Neural crest cell (in vitro differentiated cells): ENCODE measurements around the gene TIMM23. TPM values are rescaled to one million over a fixed set of nuclear protein-coding genes. Genes with fewer than 3 reads are reported as not detected.
"Not testable (repeated sequence)": the region's sequence is repeated elsewhere in the genome, so short reads cannot be mapped to it uniquely, and the experiment has no call there.

Source experiments
- DNase-seq: peaks from one replicate; pipeline ENCODE4 v3.0.0; 2021; ENCODE audit warnings: low read depth, mixed read lengths, low spot score
- H3K27ac Mint-ChIP-seq: one replicate; pipeline ENCODE4 v1.8.0; 2021; ENCODE audit warnings: mild to moderate bottlenecking, mixed read lengths; ENCODE audit not compliant: unreplicated experiment
- H3K27me3 Mint-ChIP-seq: 2 replicates; pipeline ENCODE4 v1.8.0; 2021; ENCODE audit warnings: low read depth, mild to moderate bottlenecking, mixed read lengths
- H3K36me3 Mint-ChIP-seq: 2 replicates; pipeline ENCODE4 v1.8.0; 2021; ENCODE audit warnings: low read depth, mild to moderate bottlenecking, mixed read lengths
- H3K4me1 Mint-ChIP-seq: 2 replicates; pipeline ENCODE4 v1.8.0; 2021; ENCODE audit warnings: mixed read lengths
- H3K4me3 Mint-ChIP-seq: one replicate; pipeline ENCODE4 v1.8.0; 2021; ENCODE audit warnings: mild to moderate bottlenecking, mixed read lengths
- H3K9me3 Mint-ChIP-seq: 2 replicates; pipeline ENCODE4 v1.8.0; 2021; ENCODE audit warnings: mixed read lengths
- total RNA-seq: library from RNA; stranded (reverse); gene quantifications from 2 replicates; pipeline ENCODE4 v1.2.1, GENCODE V29; 2021
- TF ChIP-seq, protein P1 (sequence below): fragments of 200-600 bp; sonication (generic); conservative IDR thresholded peaks from 2 replicates; pipeline ENCODE4 v1.5.0; 2021; ENCODE audit warnings: antibody characterized with exemption, mild to moderate bottlenecking

TIMM23 gene
- total RNA-seq, 1 donor from 2014 or later: 73.9 TPM

DNA sequence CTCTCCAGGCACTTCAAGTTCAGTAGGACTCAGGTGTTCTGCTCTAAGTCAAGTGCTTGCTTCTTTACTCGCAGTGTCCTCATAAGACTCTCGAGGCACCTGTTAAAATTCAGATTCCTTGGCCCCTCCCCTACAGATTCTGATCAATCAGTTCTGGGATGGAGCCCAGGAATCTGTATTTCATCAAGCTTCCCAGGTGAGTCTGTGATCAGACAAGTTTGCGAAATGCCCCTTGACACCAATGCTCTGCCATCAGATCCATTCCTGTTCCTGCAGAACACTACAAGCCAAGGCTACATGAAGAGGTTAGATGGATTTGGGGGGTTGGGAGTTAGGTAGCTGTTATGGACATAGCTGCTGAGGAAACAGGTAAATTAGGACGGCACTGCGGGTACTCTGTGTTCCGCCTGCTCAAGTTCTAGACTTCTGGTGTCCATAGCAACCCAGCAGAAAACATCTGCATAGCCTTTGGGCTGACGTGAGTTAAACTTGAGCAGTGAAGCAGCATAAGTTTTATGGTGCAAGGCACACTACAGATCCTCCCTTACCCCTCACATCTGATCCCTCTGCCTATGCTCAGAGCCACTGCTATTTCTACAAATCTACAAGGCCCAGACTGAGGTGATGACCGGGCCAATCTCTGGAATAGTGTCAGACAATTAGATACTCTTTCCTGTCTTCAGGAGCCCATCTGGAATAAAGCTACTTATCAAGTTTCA is 65.0 kb downstream of the TIMM23 start:
- peaks cover 13% of the 10 kb centered on the region for H3K27me3 Mint-ChIP-seq
- no peak overlapping the region for H3K27ac Mint-ChIP-seq
- no peak for DNase-seq
- TF ChIP-seq, protein P1, sequence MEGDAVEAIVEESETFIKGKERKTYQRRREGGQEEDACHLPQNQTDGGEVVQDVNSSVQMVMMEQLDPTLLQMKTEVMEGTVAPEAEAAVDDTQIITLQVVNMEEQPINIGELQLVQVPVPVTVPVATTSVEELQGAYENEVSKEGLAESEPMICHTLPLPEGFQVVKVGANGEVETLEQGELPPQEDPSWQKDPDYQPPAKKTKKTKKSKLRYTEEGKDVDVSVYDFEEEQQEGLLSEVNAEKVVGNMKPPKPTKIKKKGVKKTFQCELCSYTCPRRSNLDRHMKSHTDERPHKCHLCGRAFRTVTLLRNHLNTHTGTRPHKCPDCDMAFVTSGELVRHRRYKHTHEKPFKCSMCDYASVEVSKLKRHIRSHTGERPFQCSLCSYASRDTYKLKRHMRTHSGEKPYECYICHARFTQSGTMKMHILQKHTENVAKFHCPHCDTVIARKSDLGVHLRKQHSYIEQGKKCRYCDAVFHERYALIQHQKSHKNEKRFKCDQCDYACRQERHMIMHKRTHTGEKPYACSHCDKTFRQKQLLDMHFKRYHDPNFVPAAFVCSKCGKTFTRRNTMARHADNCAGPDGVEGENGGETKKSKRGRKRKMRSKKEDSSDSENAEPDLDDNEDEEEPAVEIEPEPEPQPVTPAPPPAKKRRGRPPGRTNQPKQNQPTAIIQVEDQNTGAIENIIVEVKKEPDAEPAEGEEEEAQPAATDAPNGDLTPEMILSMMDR: no peak
- H3K9me3 Mint-ChIP-seq: no peaks in the 10 kb centered on the region
- H3K4me3 Mint-ChIP-seq: no peak overlapping the region
- no peaks in the 10 kb centered on the region for H3K36me3 Mint-ChIP-seq
- no peaks in the 10 kb centered on the region for H3K4me1 Mint-ChIP-seq

GRCh38 chr10:46040004-46040403 is 67.7 kb downstream of the TIMM23 start:
- TF ChIP-seq, protein P1: no peak
- Mint-ChIP-seq H3K27ac (no peak overlapping the region), H3K4me3 (no peak overlapping the region), H3K36me3 (no peaks in the 10 kb centered on the region), H3K4me1 (no peaks in the 10 kb centered on the region), H3K9me3 (no peaks in the 10 kb centered on the region), H3K27me3 (peaks cover 25% of the 10 kb centered on the region)
- DNase-seq: no peak

DNA sequence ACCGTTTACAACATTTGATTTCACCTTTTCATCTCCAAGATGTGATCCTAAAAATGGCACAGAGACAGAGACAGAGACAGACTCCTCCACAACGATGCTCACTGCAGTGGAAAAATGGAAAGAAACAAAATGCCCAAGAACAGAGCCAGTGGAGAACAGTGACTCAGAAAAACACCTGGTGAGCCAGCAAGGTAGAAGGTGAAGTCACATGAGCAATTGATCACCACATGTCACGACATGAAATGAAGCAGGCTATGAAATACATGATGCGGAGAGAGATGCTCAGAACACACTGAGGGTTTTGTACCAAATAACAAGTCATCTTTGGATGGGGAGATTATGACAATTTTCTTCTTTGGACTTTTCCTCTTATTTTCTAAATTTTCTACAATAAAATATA is 70.2 kb downstream of the TIMM23 start:
- H3K9me3 Mint-ChIP-seq: no peaks in the 10 kb centered on the region
- no peaks in the 10 kb centered on the region for H3K36me3 Mint-ChIP-seq
- no peak for DNase-seq
- TF ChIP-seq, protein P1: no peak
- H3K4me3 Mint-ChIP-seq: no peak overlapping the region
- peaks cover 27% of the 10 kb centered on the region for H3K27me3 Mint-ChIP-seq
- no peak overlapping the region for H3K27ac Mint-ChIP-seq
- no peaks in the 10 kb centered on the region for H3K4me1 Mint-ChIP-seq

DNA sequence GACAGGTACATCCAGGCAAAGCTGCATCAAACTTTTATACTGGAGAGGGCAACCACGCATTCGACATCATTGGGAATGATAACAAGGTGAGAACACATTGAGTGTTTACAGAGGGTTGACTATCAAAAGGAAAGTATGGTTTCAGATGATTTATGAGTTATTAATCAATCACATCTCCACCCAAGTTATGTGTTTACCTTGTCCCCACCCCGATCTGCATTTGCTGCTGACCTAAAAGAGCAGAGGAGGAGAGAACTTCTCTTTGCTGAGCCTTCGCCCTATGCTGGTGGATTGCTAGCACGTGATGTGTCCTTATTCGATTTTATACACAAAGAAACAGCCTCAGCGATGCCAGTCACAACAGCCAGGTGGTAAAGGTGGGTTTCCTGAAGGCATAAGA is 74.0 kb downstream of the TIMM23 start, which contains the start of gene MSMB:
TSS of gene MSMB (minus strand) at position 9 of the 400 bp plus-strand sequence. CDS start 32 bp downstream, outside the sequence.
- Mint-ChIP-seq H3K36me3 (no peaks in the 10 kb centered on the region), H3K4me3 (no peak within 1 kb of the TSS), H3K27me3 (peaks cover 37% of the 10 kb centered on the region), H3K9me3 (no peaks in the 10 kb centered on the region), H3K4me1 (no peaks in the 10 kb centered on the region), H3K27ac (no peak within 1 kb of the TSS)
- DNase-seq: no peak
- TF ChIP-seq, protein P1: no peak

- no peak for DNase-seq
Observed at GRCh38 chr10:46048152-46048551, 75.9 kb downstream of the TIMM23 start.

DNA sequence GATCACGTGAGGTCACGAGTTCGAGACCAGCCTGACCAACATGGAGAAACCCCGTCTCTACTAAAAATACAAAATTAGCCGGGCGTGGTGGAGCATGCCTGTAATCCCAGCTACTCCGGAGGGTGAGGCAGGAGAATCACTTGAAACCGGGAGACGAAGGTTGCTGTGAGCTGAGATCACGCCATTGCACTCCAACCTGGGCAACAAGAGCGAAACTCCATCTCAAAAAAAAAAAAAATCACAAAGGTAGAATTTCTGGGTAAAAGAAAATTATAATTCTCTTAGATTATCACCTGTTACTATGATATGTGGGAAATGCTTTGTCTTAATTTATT is 77.2 kb downstream of the TIMM23 start:
- not testable (repeated sequence) for H3K36me3 Mint-ChIP-seq, H3K9me3 Mint-ChIP-seq, DNase-seq, H3K4me1 Mint-ChIP-seq, H3K27ac Mint-ChIP-seq, H3K4me3 Mint-ChIP-seq
- peaks cover 28% of the 10 kb centered on the region for H3K27me3 Mint-ChIP-seq

More at GRCh38 chr10:46048152-46048551, 75.9 kb downstream of the TIMM23 start:
- Mint-ChIP-seq H3K27ac (no peak overlapping the region), H3K9me3 (no peaks in the 10 kb centered on the region), H3K27me3 (peaks cover 28% of the 10 kb centered on the region), H3K4me3 (no peak overlapping the region), H3K36me3 (no peaks in the 10 kb centered on the region), H3K4me1 (no peaks in the 10 kb centered on the region)
- TF ChIP-seq, protein P1: no peak
